ENCODE results near the gene MTX1. TPM values are rescaled to one million over a fixed set of nuclear protein-coding genes. Genes with fewer than 3 reads are reported as not detected.
A peak's percentile ranks its signal among the peaks of the same experiment; 100 is the strongest.

Gene MTX1
- total RNA-seq, 3 donors from 2014 or later (not counting 1 experiment from before 2014, with no cell fraction given), result 22.3 to 28.5 (median 27.9) TPM

DNA sequence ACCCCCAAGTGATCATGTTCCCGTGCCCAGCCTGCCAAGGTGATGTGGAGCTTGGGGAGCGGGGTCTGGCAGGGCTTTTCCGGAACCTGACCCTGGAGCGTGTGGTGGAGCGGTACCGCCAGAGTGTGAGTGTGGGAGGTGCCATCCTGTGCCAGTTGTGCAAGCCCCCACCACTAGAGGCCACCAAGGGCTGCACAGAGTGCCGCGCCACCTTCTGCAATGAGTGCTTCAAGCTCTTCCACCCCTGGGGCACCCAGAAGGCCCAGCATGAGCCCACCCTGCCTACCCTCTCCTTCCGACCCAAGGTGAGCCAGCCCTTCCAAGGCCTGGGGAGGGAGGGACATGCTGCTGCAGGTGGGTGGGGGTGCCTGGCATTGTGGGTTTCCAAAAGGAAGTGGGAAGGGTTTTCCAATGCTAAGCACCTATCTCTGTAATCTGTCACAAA, 32.5 kb upstream of the MTX1 start:
- peak in 1 of 2 donors; percentile 57 for DNase-seq
- no peak overlapping the region for H3K4me3 Mint-ChIP-seq
- Histone ChIP-seq H3K9me3 (ENCODE audit: control insufficient read depth, insufficient read depth, low read length) (no peaks in the 10 kb centered on the region), H3K36me3 (ENCODE audit: control insufficient read depth, insufficient read depth, low read length) (peaks cover 2% of the 10 kb centered on the region), H3K4me3 (ENCODE audit: low read length) (no peak overlapping the region), H3K27ac (ENCODE audit: low read length) (no peak overlapping the region), H3K27me3 (ENCODE audit: control insufficient read depth, insufficient read depth, low read length) (no peaks in the 10 kb centered on the region), H3K4me1 (ENCODE audit: control insufficient read depth, insufficient read depth, low read length) (peaks cover 33% of the 10 kb centered on the region)
- peaks cover 0 to 5% of the 10 kb centered on the region in 2 donors for H3K27me3 Mint-ChIP-seq (ENCODE audit: low read depth in 2 of 2)
- TF ChIP-seq, protein P1, sequence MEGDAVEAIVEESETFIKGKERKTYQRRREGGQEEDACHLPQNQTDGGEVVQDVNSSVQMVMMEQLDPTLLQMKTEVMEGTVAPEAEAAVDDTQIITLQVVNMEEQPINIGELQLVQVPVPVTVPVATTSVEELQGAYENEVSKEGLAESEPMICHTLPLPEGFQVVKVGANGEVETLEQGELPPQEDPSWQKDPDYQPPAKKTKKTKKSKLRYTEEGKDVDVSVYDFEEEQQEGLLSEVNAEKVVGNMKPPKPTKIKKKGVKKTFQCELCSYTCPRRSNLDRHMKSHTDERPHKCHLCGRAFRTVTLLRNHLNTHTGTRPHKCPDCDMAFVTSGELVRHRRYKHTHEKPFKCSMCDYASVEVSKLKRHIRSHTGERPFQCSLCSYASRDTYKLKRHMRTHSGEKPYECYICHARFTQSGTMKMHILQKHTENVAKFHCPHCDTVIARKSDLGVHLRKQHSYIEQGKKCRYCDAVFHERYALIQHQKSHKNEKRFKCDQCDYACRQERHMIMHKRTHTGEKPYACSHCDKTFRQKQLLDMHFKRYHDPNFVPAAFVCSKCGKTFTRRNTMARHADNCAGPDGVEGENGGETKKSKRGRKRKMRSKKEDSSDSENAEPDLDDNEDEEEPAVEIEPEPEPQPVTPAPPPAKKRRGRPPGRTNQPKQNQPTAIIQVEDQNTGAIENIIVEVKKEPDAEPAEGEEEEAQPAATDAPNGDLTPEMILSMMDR (IDR thresholded peaks at IDR 0.05), result no peak
- no peaks in the 10 kb centered on the region for H3K36me3 Mint-ChIP-seq
- peaks cover 28 to 40% of the 10 kb centered on the region in 2 donors for H3K4me1 Mint-ChIP-seq
- ATAC-seq, result no peak
- no peaks in the 10 kb centered on the region for H3K9me3 Mint-ChIP-seq
- intact Hi-C loops (cut with micrococcal nuclease), result loop anchor here (5.0 kb wide), 2 partner anchors 51 to 416 kb away; no protein-coding TSS in a partner anchor
- WGBS (ENCODE audit: insufficient coverage), result 89% methylated on average over 9 of the region's 9 CpGs
- no peak overlapping the region for H3K27ac Mint-ChIP-seq

DNA sequence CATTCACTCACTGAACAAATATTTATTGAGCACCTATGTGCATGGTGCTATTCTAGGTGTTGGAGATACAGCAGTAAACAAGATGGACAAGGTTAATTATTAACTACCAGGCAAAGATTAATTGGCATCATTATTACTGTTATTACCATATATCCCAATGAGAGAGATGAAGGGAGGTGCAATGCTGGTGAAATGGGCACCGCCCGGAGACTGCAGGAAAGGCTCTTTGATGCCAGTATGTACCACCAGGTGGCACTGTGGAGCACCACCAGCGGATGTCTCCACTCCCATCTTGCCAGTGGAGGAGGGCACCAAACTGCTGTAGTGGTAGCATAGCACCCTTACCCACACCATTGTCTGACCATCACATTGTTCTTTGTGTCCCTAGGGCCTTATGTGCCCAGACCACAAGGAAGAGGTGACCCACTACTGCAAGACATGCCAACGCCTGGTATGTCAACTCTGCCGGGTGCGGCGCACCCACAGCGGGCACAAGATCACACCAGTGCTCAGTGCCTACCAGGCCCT, 31.9 kb upstream of the MTX1 start:
- Mint-ChIP-seq H3K4me3 (peak overlapping the region; percentile 59), H3K27me3 (ENCODE audit: low read depth in 2 of 2) (peaks cover 0 to 5% of the 10 kb centered on the region in 2 donors), H3K27ac (peak overlapping the region in 1 of 2 donors; percentile 18), H3K4me1 (peaks cover 28 to 40% of the 10 kb centered on the region in 2 donors), H3K9me3 (no peaks in the 10 kb centered on the region), H3K36me3 (no peaks in the 10 kb centered on the region)
- H3K27me3 ChIP-seq (ENCODE audit: control insufficient read depth, insufficient read depth, low read length), result no peaks in the 10 kb centered on the region
- peaks cover 33% of the 10 kb centered on the region for H3K4me1 ChIP-seq (ENCODE audit: control insufficient read depth, insufficient read depth, low read length)
- peaks cover 2% of the 10 kb centered on the region for H3K36me3 ChIP-seq (ENCODE audit: control insufficient read depth, insufficient read depth, low read length)
- no peak overlapping the region for H3K4me3 ChIP-seq (ENCODE audit: low read length)
- ATAC-seq (peak; percentile 59 to 73 (median 59)), DNase-seq (peak; percentile 79 to 93)
- TF ChIP-seq, protein P1 (IDR thresholded peaks at IDR 0.05), result peak; percentile 93
- 62% methylated on average over 8 of the region's 8 CpGs for WGBS (ENCODE audit: insufficient coverage)
- no peaks in the 10 kb centered on the region for H3K9me3 ChIP-seq (ENCODE audit: control insufficient read depth, insufficient read depth, low read length)
- intact Hi-C loops (cut with micrococcal nuclease), result loop anchor here (5.0 kb wide), 2 partner anchors 51 to 416 kb away; no protein-coding TSS in a partner anchor
- no peak overlapping the region for H3K27ac ChIP-seq (ENCODE audit: low read length)

DNA sequence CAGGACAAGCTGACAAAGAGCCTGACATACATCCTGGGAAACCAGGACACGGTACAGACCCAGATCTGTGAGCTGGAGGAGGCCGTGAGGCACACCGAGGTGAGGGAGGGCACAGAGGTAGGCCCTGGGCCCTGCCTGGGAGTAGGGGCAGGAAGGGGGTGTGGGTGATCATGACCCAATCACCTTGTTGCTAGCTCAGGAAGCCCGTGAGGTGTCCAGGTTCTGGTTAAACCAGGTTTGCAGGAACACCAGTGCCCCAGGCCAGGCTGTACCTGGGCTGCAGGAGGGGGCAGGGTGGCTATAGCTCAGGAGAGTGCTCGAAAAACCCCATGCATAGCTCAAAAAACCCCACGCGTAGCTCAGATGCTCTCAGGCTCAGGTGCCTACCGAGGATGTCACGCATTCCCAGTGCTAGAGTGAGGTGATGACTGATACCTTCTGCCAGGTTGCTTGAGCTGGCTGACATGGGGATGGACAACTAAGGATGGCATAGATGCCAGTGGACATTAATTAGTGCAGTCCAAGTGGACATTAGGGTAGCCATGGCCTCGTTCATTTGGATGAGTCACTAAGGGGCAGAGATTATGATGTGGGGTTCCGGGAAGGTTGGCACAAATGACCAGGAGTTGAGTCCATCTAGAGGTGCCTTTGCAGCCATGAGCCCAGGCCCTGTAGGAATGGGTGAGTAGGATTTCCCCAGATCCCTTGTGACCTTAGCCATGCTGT, 31.1 kb upstream of the MTX1 start:
- H3K27me3 ChIP-seq (ENCODE audit: control insufficient read depth, insufficient read depth, low read length), result no peaks in the 10 kb centered on the region
- Mint-ChIP-seq H3K27me3 (ENCODE audit: low read depth in 2 of 2) (peaks cover 0 to 5% of the 10 kb centered on the region in 2 donors), H3K4me1 (peaks cover 22 to 34% of the 10 kb centered on the region in 2 donors), H3K9me3 (no peaks in the 10 kb centered on the region), H3K4me3 (no peak overlapping the region), H3K27ac (no peak overlapping the region), H3K36me3 (no peaks in the 10 kb centered on the region)
- ATAC-seq (no peak), DNase-seq (peak in 1 of 2 donors; percentile 14)
- peaks cover 2% of the 10 kb centered on the region for H3K36me3 ChIP-seq (ENCODE audit: control insufficient read depth, insufficient read depth, low read length)
- intact Hi-C loops (cut with micrococcal nuclease), result loop anchor here (5.0 kb wide), 2 partner anchors 50 to 415 kb away; no protein-coding TSS in a partner anchor
- peaks cover 28% of the 10 kb centered on the region for H3K4me1 ChIP-seq (ENCODE audit: control insufficient read depth, insufficient read depth, low read length)
- TF ChIP-seq, protein P1 (IDR thresholded peaks at IDR 0.05), result no peak
- H3K27ac ChIP-seq (ENCODE audit: low read length), result no peak overlapping the region
- WGBS (ENCODE audit: insufficient coverage), result 81% methylated on average over 11 of the region's 11 CpGs
- no peak overlapping the region for H3K4me3 ChIP-seq (ENCODE audit: low read length)
- H3K9me3 ChIP-seq (ENCODE audit: control insufficient read depth, insufficient read depth, low read length), result no peaks in the 10 kb centered on the region

Data from natural killer cell (primary cell).